Upper lobe of left lung (tissue), 6 donors: ENCODE results near the gene REV3L. TPM values are rescaled to one million over a fixed set of nuclear protein-coding genes. Genes with fewer than 3 reads are reported as not detected.

ENCODE experiments used
- ATAC-seq, 2 donors: fragments of 200-7000 bp; cut with Tn5 transposase; one replicate each; pipeline ENCODE4 v1.9.1; 2022; ENCODE audit warnings: mild to moderate bottlenecking in 2 of 2, moderate library complexity in 2 of 2; ENCODE audit not compliant: low FRiP score in 2 of 2
- DNase-seq, 2 donors: peaks; one replicate each; pipeline ENCODE4 v3.0.0-alpha.2; 2019 to 2020
- H3K27ac ChIP-seq, 4 donors: fragments of 200-600 bp; sonication (generic); one replicate each; pipeline ENCODE4 v1.5.1; 2016 to 2019
- H3K27me3 ChIP-seq, 4 donors: fragments of 200-600 bp; sonication (generic); one replicate each; pipeline ENCODE4 v1.5.1; 2017 to 2019
- H3K36me3 ChIP-seq, 4 donors: fragments of 200-600 bp; sonication (generic); one replicate each; pipeline ENCODE4 v1.5.1; 2016 to 2019
- H3K4me1 ChIP-seq, 4 donors: fragments of 200-600 bp; sonication (generic); one replicate each; pipeline ENCODE4 v1.5.1; 2018 to 2019
- H3K4me3 ChIP-seq, 4 donors: fragments of 200-600 bp; sonication (generic); one replicate each; pipeline ENCODE4 v1.5.1; 2017 to 2019; ENCODE audit warnings: mild to moderate bottlenecking in 2 of 4, moderate library complexity in 1 of 4
- H3K9me3 ChIP-seq, 4 donors: fragments of 200-600 bp; sonication (generic); one replicate each; pipeline ENCODE4 v1.5.1; 2018 to 2019
- CTCF ChIP-seq, 6 experiments: fragments of 450-650 bp in 4 of 6; fragments of 200-600 bp in 2 of 6; sonication (generic) in 2 of 6; IDR thresholded peaks; one replicate each; pipeline ENCODE4 v1.5.1; 2016 to 2019; ENCODE audit warnings: antibody characterized with exemption in 6 of 6
- EP300 ChIP-seq, 4 donors: sonication (generic); formaldehyde crosslinking; IDR thresholded peaks; one replicate each; pipeline ENCODE4 v1.5.1; 2017; ENCODE audit warnings: antibody characterized with exemption in 4 of 4, control low read depth in 2 of 4
- POLR2A ChIP-seq, 4 donors: fragments of 450-650 bp; IDR thresholded peaks; one replicate each; pipeline ENCODE4 v1.5.1; 2016 to 2017; ENCODE audit warnings: antibody characterized with exemption in 4 of 4, mild to moderate bottlenecking in 2 of 4
- POLR2AphosphoS5 ChIP-seq, 2 donors: sonication (generic); formaldehyde crosslinking; IDR thresholded peaks; one replicate each; pipeline ENCODE4 v1.5.1; 2017; ENCODE audit warnings: antibody characterized with exemption in 2 of 2
- WGBS, 2 donors: methylation state at CpG; one replicate each; pipeline ENCODE4 v1.1.5; 2017 to 2018; 5-methylcytosine and 5-hydroxymethylcytosine counted together
- total RNA-seq, 6 donors: library from RNA; depleted of rRNA in 4 of 6; stranded (reverse); fragments of >200 nt in 4 of 6; gene quantifications; one replicate each; pipeline versions ENCODE4 v1.1.0 to v1.2.1, GENCODE V29; 2016 to 2021
- donor health status: DM: no; HTN: no; CAD: no; lungs with moderate emphysema.
- donor health status: DM: no; HTN: yes; CAD: no; lungs with severe emphysema.

REV3L gene
- total RNA-seq, 6 donors from 2014 or later = 29.7 to 106 (median 38.0) TPM

GRCh38 chr6:111254004-111254778 is 228.8 kb downstream of the REV3L start:
- TF ChIP-seq EP300 (IDR thresholded peaks at IDR 0.05) (no peak), POLR2A (IDR thresholded peaks at IDR 0.05) (no peak), CTCF (IDR thresholded peaks at IDR 0.05) (no peak), POLR2AphosphoS5 (IDR thresholded peaks at IDR 0.05) (no peak)
- ATAC-seq (no peak), DNase-seq (no peak)
- H3K4me1 ChIP-seq = peaks cover 0 to 7% (median 6%) of the 10 kb centered on the region in 4 donors
- H3K27ac ChIP-seq = no peak overlapping the region
- H3K4me3 ChIP-seq = no peak overlapping the region
- no peaks in the 10 kb centered on the region for H3K9me3 ChIP-seq
- no peaks in the 10 kb centered on the region for H3K27me3 ChIP-seq
- 75 to 84% methylated on average over 9 of the region's 9 CpGs for WGBS, 2 donors
- no peaks in the 10 kb centered on the region for H3K36me3 ChIP-seq

- WGBS, 2 donors = 83 to 90% methylated on average over 3 of the region's 3 CpGs
- DNase-seq (no peak), ATAC-seq (no peak)
- Histone ChIP-seq H3K4me3 (no peak overlapping the region), H3K27ac (no peak overlapping the region), H3K36me3 (no peaks in the 10 kb centered on the region), H3K4me1 (peaks cover 0 to 3% (median 0%) of the 10 kb centered on the region in 4 donors), H3K27me3 (no peaks in the 10 kb centered on the region), H3K9me3 (no peaks in the 10 kb centered on the region)
- TF ChIP-seq CTCF (IDR thresholded peaks at IDR 0.05) = no peak
- TF ChIP-seq POLR2AphosphoS5 (IDR thresholded peaks at IDR 0.05) = no peak
- TF ChIP-seq POLR2A (IDR thresholded peaks at IDR 0.05) = no peak
- no peak for TF ChIP-seq EP300 (IDR thresholded peaks at IDR 0.05)
These were observed 230.3 kb downstream of the REV3L start for GRCh38 chr6:111252726-111253125.

- WGBS, 2 donors = 48 to 56% methylated on average over 4 of the region's 4 CpGs
- ATAC-seq (no peak), DNase-seq (no peak)
- TF ChIP-seq CTCF (IDR thresholded peaks at IDR 0.05) (no peak), EP300 (IDR thresholded peaks at IDR 0.05) (no peak), POLR2A (IDR thresholded peaks at IDR 0.05) (no peak), POLR2AphosphoS5 (IDR thresholded peaks at IDR 0.05) (no peak)
- no peaks in the 10 kb centered on the region for H3K36me3 ChIP-seq
- H3K4me1 ChIP-seq = no peaks in the 10 kb centered on the region
- no peak overlapping the region for H3K4me3 ChIP-seq
- H3K27ac ChIP-seq = no peak overlapping the region
- no peaks in the 10 kb centered on the region for H3K9me3 ChIP-seq
- no peaks in the 10 kb centered on the region for H3K27me3 ChIP-seq
These were observed 232.1 kb downstream of the REV3L start for GRCh38 chr6:111250791-111251354.

Other genes with a start within 250 kb of the REV3L start
- 10 to 100 TPM; 29.2 to 38.0 (median 32.5) TPM for gene TRAF3IP2, start 122.7 kb upstream of the REV3L start, total RNA-seq